Measurements from ENCODE around the gene KLF7. TPM values are rescaled to one million over a fixed set of nuclear protein-coding genes. Genes with fewer than 3 reads are reported as not detected.

Gene KLF7
- polyA plus RNA-seq, 1 donor from 2014 or later: 31.5 TPM

DNA sequence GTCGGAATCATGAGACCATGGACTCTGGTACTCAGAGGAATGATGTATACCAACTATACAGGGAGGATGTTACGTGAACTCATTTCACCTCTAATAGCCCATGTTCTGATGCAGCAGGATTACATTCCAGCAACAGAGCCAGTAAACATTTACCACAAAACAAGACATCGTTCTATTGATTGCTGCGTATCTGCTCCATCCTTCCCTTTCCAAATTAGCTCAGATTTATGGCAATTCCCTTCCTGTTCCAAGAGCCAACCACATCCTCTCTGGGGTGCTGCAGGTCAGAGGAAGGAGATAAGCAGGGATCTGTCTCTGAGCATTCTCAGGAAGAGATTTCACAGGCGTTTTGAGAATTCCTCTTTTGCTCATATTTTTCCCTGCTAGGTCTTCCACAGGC is 98.3 kb downstream of the KLF7 start:
- Histone ChIP-seq H3K9me3 (ENCODE audit: low read length) (no peaks in the 10 kb centered on the region), H3K27me3 (ENCODE audit: insufficient read depth, low read depth, low read length) (no peaks in the 10 kb centered on the region), H3F3A (ENCODE audit: insufficient read depth, low read length, poor library complexity, severe bottlenecking) (no peaks in the 10 kb centered on the region), H3K27ac (ENCODE audit: low read length) (no peak overlapping the region), H3K4me2 (ENCODE audit: low read length) (no peak overlapping the region), H3K9me2 (ENCODE audit: insufficient read depth, low read length) (no peaks in the 10 kb centered on the region), H2AFZ (ENCODE audit: low read depth, low read length) (no peak overlapping the region), H3K79me2 (replicated peaks; ENCODE audit: insufficient read depth, low read length) (no peaks in the 10 kb centered on the region), H3K9ac (ENCODE audit: low read length) (no peak overlapping the region), H4K20me1 (ENCODE audit: insufficient read depth) (no peaks in the 10 kb centered on the region), H3K4me3 (ENCODE audit: low read length) (no peak overlapping the region), H3K36me3 (ENCODE audit: insufficient read depth, low read length) (no peaks in the 10 kb centered on the region)
- TF ChIP-seq CTCF (IDR thresholded peaks at IDR 0.05; ENCODE audit: poor library complexity, severe bottlenecking): no peak
- TF ChIP-seq RAD21 (conservative IDR thresholded peaks at IDR 0.05): no peak
- TF ChIP-seq REST (IDR thresholded peaks at IDR 0.05; ENCODE audit: borderline replicate concordance): no peak
- TF ChIP-seq EZH2 (IDR thresholded peaks at IDR 0.05; ENCODE audit: borderline replicate concordance, insufficient read depth, low read length, poor library complexity, severe bottlenecking): no peak
- no peak for TF ChIP-seq POLR2AphosphoS5 (IDR thresholded peaks at IDR 0.05)
- no peak for TF ChIP-seq MXI1 (conservative IDR thresholded peaks at IDR 0.05; ENCODE audit: poor library complexity, severe bottlenecking)
- TF ChIP-seq EP300 (conservative IDR thresholded peaks at IDR 0.05; ENCODE audit: poor library complexity, severe bottlenecking): no peak
- TF ChIP-seq SMC3 (conservative IDR thresholded peaks at IDR 0.05; ENCODE audit: poor library complexity): no peak
- no peak for TF ChIP-seq TAF1 (IDR thresholded peaks at IDR 0.05; ENCODE audit: low read depth)

DNA sequence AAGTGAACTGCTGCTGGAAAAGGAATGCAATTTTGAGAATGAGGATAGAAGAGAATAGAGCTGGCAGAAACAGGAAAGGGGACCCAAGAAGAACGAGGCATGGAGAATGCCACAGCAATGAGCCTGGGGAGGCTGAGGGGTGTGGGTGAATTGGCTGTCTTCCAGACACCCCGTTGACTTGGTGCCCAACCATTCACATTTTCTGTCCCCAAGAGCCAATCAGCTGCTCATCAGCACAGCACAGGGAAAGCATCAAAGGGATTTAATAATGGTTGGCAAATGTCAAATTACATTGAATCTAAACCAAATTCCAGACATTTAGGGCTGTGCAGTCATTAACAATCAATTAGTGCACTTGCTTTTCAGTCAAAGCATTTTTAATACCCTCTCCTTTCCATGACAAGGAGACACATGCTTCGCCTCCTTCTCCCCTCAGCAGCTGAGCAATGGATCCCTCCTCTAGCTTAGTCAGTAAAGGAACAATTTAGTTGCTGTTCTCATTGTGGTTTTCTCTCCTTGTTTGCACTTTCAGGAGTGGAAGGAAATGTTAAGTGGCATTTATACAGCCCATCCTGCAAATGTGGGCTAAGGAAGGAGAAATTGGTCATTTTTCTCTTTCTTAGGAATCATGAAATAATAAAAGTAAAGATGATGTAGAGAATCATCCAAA is 98.8 kb downstream of the KLF7 start:
- no peaks in the 10 kb centered on the region for H3K36me3 ChIP-seq (ENCODE audit: insufficient read depth, low read length)
- H3K27me3 ChIP-seq (ENCODE audit: insufficient read depth, low read depth, low read length): no peaks in the 10 kb centered on the region
- H3K9me2 ChIP-seq (ENCODE audit: insufficient read depth, low read length): no peaks in the 10 kb centered on the region
- no peak overlapping the region for H3K9ac ChIP-seq (ENCODE audit: low read length)
- no peak overlapping the region for H2AFZ ChIP-seq (ENCODE audit: low read depth, low read length)
- H4K20me1 ChIP-seq (ENCODE audit: insufficient read depth): no peaks in the 10 kb centered on the region
- TF ChIP-seq TAF1 (IDR thresholded peaks at IDR 0.05; ENCODE audit: low read depth) (no peak), REST (IDR thresholded peaks at IDR 0.05; ENCODE audit: borderline replicate concordance) (no peak), RAD21 (conservative IDR thresholded peaks at IDR 0.05) (no peak), EP300 (conservative IDR thresholded peaks at IDR 0.05; ENCODE audit: poor library complexity, severe bottlenecking) (no peak), SMC3 (conservative IDR thresholded peaks at IDR 0.05; ENCODE audit: poor library complexity) (no peak), POLR2AphosphoS5 (IDR thresholded peaks at IDR 0.05) (no peak), CTCF (IDR thresholded peaks at IDR 0.05; ENCODE audit: poor library complexity, severe bottlenecking) (no peak), MXI1 (conservative IDR thresholded peaks at IDR 0.05; ENCODE audit: poor library complexity, severe bottlenecking) (no peak), EZH2 (IDR thresholded peaks at IDR 0.05; ENCODE audit: borderline replicate concordance, insufficient read depth, low read length, poor library complexity, severe bottlenecking) (no peak)
- no peak overlapping the region for H3K4me3 ChIP-seq (ENCODE audit: low read length)
- H3K27ac ChIP-seq (ENCODE audit: low read length): no peak overlapping the region
- H3K79me2 ChIP-seq (replicated peaks; ENCODE audit: insufficient read depth, low read length): no peaks in the 10 kb centered on the region
- H3K4me2 ChIP-seq (ENCODE audit: low read length): no peak overlapping the region
- H3K9me3 ChIP-seq (ENCODE audit: low read length): no peaks in the 10 kb centered on the region
- no peaks in the 10 kb centered on the region for H3F3A ChIP-seq (ENCODE audit: insufficient read depth, low read length, poor library complexity, severe bottlenecking)
